Endodermal cell (in vitro differentiated cells): Measurements from ENCODE around the gene PLPP3. TPM values are rescaled to one million over a fixed set of nuclear protein-coding genes. Genes with fewer than 3 reads are reported as not detected.

Source experiments
- DNase-seq: peaks from one replicate; pipeline ENCODE4 v3.0.0-alpha.2; 2017
- H3K27ac ChIP-seq: 2 replicates; pipeline ENCODE4 v1.5.1; 2013; ENCODE audit warnings: mild to moderate bottlenecking, low read depth, low read length, moderate library complexity
- H3K27me3 ChIP-seq: 2 replicates; pipeline ENCODE4 v1.6.1; 2013; ENCODE audit warnings: mild to moderate bottlenecking, low read length, moderate library complexity; ENCODE audit not compliant: insufficient read depth, control insufficient read depth, poor library complexity, severe bottlenecking
- H3K36me3 ChIP-seq: 2 replicates; pipeline ENCODE4 v1.7.0; 2013; ENCODE audit warnings: mild to moderate bottlenecking, low read length, moderate library complexity; ENCODE audit not compliant: control insufficient read depth, insufficient read depth
- H3K4me1 ChIP-seq: one replicate; pipeline ENCODE4 v1.7.0; 2013; ENCODE audit warnings: low read length; ENCODE audit not compliant: control insufficient read depth, insufficient read depth
- H3K4me3 ChIP-seq: 2 replicates; pipeline ENCODE4 v1.5.1; 2013; ENCODE audit warnings: mild to moderate bottlenecking, low read length, moderate library complexity
- H3K9ac ChIP-seq: 2 replicates; pipeline ENCODE4 v1.6.1; 2013; ENCODE audit warnings: mild to moderate bottlenecking, low read length, moderate library complexity; ENCODE audit not compliant: poor library complexity, severe bottlenecking; ENCODE audit errors: extremely low read depth
- H3K9me3 ChIP-seq: 2 replicates; pipeline ENCODE4 v1.6.1; 2013; ENCODE audit warnings: mild to moderate bottlenecking, low read length, moderate library complexity; ENCODE audit not compliant: control insufficient read depth
- H3K27ac Mint-ChIP-seq: 2 replicates; pipeline ENCODE4 v1.8.0; 2020; ENCODE audit warnings: mixed read lengths
- H3K27me3 Mint-ChIP-seq: 2 replicates; pipeline ENCODE4 v1.8.0; 2021; ENCODE audit warnings: mild to moderate bottlenecking, mixed read lengths; ENCODE audit not compliant: insufficient read depth
- H3K36me3 Mint-ChIP-seq: 2 replicates; pipeline ENCODE4 v1.8.0; 2020; ENCODE audit warnings: low read depth, mixed read lengths
- H3K4me1 Mint-ChIP-seq: 2 replicates; pipeline ENCODE4 v1.8.0; 2020; ENCODE audit warnings: mixed read lengths
- H3K4me3 Mint-ChIP-seq: 2 replicates; pipeline ENCODE4 v1.8.0; 2020; ENCODE audit warnings: mild to moderate bottlenecking, moderate library complexity, mixed read lengths
- H3K9me3 Mint-ChIP-seq: 2 replicates; pipeline ENCODE4 v1.8.0; 2020; ENCODE audit warnings: mild to moderate bottlenecking, mixed read lengths
- WGBS, 2 experiments: methylation state at CpG; one replicate each; pipeline versions ENCODE4 v1.1.5 to v1.1.7; 2013; ENCODE audit warnings: missing lambda C conversion rate in 2 of 2, mixed read lengths in 1 of 2; ENCODE audit not compliant: insufficient coverage in 1 of 2, insufficient read length in 1 of 2; 5-methylcytosine and 5-hydroxymethylcytosine counted together
- total RNA-seq, 2 donors: library from RNA; stranded (reverse); fragmentation: NEBNext Ultra II Directional in 1 of 2; extraction: Animal tissue kit (Norgen Biotek cat#: 25700) in 1 of 2; gene quantifications; 2 replicates in 1 of 2; 3 replicates in 1 of 2; pipeline ENCODE4 v1.2.1, GENCODE V29; 2021
- TF ChIP-seq, protein P1 (sequence below): fragments of 200-600 bp; sonication (generic); conservative IDR thresholded peaks from 2 replicates; pipeline ENCODE4 v1.5.0; 2021; ENCODE audit warnings: antibody characterized with exemption, mild to moderate bottlenecking

The PLPP3 gene
- total RNA-seq, 2 donors from 2014 or later: 39.2 to 55.2 TPM

DNA sequence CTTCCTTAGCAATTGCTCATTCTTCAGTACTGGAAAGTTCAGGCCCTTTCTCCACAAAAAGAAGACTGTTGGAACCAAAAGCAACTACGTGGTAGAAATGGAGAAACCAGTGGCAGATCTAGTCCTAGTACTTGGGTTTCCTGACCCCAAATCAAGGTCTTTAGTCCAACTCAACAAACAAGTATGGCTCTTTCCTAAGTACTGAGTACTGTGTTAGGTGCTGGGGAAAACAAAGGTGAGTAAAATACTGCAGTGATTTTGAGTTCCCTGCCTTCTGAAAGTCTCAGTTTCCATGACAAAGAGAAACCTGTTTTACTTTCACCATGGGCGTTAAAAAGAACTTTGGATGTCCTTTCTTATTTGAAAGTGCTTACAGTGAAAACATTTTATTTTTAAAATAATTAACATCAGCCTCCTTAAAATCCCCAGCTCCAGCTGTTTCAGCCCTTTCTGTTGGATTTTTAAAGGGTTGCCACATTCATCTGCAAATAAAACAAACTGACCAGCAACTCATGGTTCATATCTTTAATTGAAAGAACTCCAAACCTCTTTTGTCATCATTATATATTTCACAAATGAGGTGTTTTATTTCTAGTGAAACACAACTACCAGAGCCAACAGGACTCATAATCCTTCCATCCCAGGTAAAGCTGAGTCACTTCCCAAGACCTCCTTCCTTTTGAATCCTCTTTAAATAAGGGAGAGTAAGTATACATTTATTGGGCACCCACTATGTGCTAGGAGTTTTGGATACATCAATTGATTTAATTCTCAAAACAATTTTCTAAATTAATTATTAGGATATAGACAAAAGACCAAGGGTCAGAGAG lies 35.4 kb downstream of the PLPP3 start:
- H3K4me1 Mint-ChIP-seq: peaks cover 50% of the 10 kb centered on the region
- H3K36me3 ChIP-seq: no peaks in the 10 kb centered on the region
- WGBS, 2 experiments: 67 to 91% methylated on average over 1 to 2 of the region's 2 CpGs
- H3K4me3 ChIP-seq: no peak overlapping the region
- peaks cover 49% of the 10 kb centered on the region for H3K36me3 Mint-ChIP-seq
- no peaks in the 10 kb centered on the region for H3K27me3 ChIP-seq
- H3K4me3 Mint-ChIP-seq: no peak overlapping the region
- H3K4me1 ChIP-seq: peaks cover 6% of the 10 kb centered on the region
- no peaks in the 10 kb centered on the region for H3K9me3 Mint-ChIP-seq
- H3K27ac Mint-ChIP-seq: no peak overlapping the region
- no peak for DNase-seq
- H3K9me3 ChIP-seq: no peaks in the 10 kb centered on the region
- no peak overlapping the region for H3K27ac ChIP-seq
- TF ChIP-seq, protein P1, sequence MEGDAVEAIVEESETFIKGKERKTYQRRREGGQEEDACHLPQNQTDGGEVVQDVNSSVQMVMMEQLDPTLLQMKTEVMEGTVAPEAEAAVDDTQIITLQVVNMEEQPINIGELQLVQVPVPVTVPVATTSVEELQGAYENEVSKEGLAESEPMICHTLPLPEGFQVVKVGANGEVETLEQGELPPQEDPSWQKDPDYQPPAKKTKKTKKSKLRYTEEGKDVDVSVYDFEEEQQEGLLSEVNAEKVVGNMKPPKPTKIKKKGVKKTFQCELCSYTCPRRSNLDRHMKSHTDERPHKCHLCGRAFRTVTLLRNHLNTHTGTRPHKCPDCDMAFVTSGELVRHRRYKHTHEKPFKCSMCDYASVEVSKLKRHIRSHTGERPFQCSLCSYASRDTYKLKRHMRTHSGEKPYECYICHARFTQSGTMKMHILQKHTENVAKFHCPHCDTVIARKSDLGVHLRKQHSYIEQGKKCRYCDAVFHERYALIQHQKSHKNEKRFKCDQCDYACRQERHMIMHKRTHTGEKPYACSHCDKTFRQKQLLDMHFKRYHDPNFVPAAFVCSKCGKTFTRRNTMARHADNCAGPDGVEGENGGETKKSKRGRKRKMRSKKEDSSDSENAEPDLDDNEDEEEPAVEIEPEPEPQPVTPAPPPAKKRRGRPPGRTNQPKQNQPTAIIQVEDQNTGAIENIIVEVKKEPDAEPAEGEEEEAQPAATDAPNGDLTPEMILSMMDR: no peak
- H3K27me3 Mint-ChIP-seq: no peaks in the 10 kb centered on the region
- no peak overlapping the region for H3K9ac ChIP-seq

DNA sequence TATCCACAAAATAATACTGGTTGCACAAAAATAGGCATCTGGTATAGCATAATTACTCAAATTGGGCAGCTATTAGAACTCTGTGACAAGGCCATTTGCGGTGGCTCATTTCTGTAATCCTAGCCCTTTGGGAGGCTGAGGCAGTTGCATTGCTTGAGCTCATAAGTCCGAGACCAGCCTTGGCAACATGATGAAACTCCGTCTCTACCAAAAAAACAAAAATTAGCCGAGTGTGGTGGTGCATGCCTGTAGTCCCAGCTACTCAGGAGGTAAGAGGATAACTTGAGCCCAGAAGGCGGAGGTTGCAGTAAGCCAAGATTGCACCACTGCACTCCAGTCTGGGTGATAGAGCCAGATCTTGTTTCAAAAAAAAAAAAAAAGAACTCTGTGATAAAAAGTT lies 36.7 kb downstream of the PLPP3 start:
- Histone ChIP-seq H3K4me3 (no peak overlapping the region), H3K27me3 (no peaks in the 10 kb centered on the region), H3K27ac (no peak overlapping the region), H3K4me1 (no peaks in the 10 kb centered on the region), H3K9ac (no peak overlapping the region), H3K9me3 (no peaks in the 10 kb centered on the region), H3K36me3 (no peaks in the 10 kb centered on the region)
- H3K27me3 Mint-ChIP-seq: no peaks in the 10 kb centered on the region
- no peak overlapping the region for H3K27ac Mint-ChIP-seq
- no peak for DNase-seq
- H3K4me3 Mint-ChIP-seq: no peak overlapping the region
- TF ChIP-seq, protein P1: no peak
- peaks cover 40% of the 10 kb centered on the region for H3K36me3 Mint-ChIP-seq
- peaks cover 47% of the 10 kb centered on the region for H3K4me1 Mint-ChIP-seq
- WGBS, 2 experiments: 87 to 93% methylated on average over 5 of the region's 5 CpGs
- H3K9me3 Mint-ChIP-seq: no peaks in the 10 kb centered on the region

DNA sequence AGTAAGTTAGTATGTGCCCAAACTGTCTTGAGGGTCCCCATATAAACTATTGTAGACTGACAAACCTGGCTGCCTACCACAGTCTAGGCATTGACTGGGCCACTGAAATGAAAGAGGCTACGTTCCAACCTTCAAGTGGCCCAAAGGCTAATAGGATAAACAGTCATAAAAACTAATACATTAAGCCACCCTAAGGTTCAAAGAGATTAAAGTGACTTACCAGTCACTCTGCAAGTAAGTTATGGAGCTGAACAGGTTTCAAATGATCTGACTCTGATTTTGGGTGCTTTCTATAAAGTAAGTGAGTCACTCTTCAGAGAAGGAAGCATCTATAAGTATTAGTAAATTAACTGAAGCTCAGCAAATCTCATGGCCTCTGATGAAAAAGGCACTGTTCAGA lies 38.0 kb downstream of the PLPP3 start:
- no peak for DNase-seq
- Mint-ChIP-seq H3K27me3 (no peaks in the 10 kb centered on the region), H3K4me1 (peaks cover 54% of the 10 kb centered on the region), H3K36me3 (peaks cover 50% of the 10 kb centered on the region), H3K9me3 (no peaks in the 10 kb centered on the region), H3K4me3 (no peak overlapping the region), H3K27ac (no peak overlapping the region)
- H3K9me3 ChIP-seq: no peaks in the 10 kb centered on the region
- no peak overlapping the region for H3K4me3 ChIP-seq
- no peak overlapping the region for H3K27ac ChIP-seq
- H3K27me3 ChIP-seq: no peaks in the 10 kb centered on the region
- no peaks in the 10 kb centered on the region for H3K36me3 ChIP-seq
- 78 to 100% methylated on average over 1 of the region's 1 CpG for WGBS, 2 experiments
- no peak overlapping the region for H3K9ac ChIP-seq
- H3K4me1 ChIP-seq: no peaks in the 10 kb centered on the region
- TF ChIP-seq, protein P1: no peak
